CD4-positive, alpha-beta T cell (primary cell): ENCODE data around the gene PPP1CA. TPM values are rescaled to one million over a fixed set of nuclear protein-coding genes. Genes with fewer than 3 reads are reported as not detected.

Source experiments
- ATAC-seq: fragments of 200-7000 bp; cut with Tn5 transposase; one replicate; pipeline ENCODE4 v1.10.0; 2022; ENCODE audit warnings: mild to moderate bottlenecking; ENCODE audit not compliant: poor library complexity
- CTCF ChIA-PET: fragments of 350-600 bp; sonication (Branson Sonifier 250); formaldehyde crosslinking; loops from one replicate; lab custom pipeline; 2021; ENCODE audit warnings: antibody characterized with exemption, inconsistent platforms; lab: Charles Lee
- POLR2A ChIA-PET: fragments of 350-600 bp; sonication (Branson Sonifier 250); formaldehyde crosslinking; loops from one replicate; lab custom pipeline; 2021; ENCODE audit warnings: antibody characterized with exemption, inconsistent platforms; lab: Charles Lee
- DNase-seq, 14 experiments: peaks; one replicate each; pipeline ENCODE4 v3.0.0-alpha.2; 2013 to 2020; ENCODE audit warnings: mixed read lengths in 2 of 14
- H3K27ac ChIP-seq, 2 donors: one replicate each; pipeline versions ENCODE4 v1.5.1 to v1.7.0; 2013; ENCODE audit warnings: low read length in 2 of 2, low read depth in 1 of 2, mild to moderate bottlenecking in 1 of 2
- H3K27me3 ChIP-seq, 2 experiments: 1 replicate in 1 of 2; 2 replicates in 1 of 2; pipeline versions ENCODE4 v1.6.1 to v1.7.0; 2013; ENCODE audit warnings: low read length in 2 of 2, control low read depth in 1 of 2, mild to moderate bottlenecking in 1 of 2, moderate library complexity in 1 of 2; ENCODE audit not compliant: insufficient read depth in 2 of 2, control insufficient read depth in 1 of 2
- H3K36me3 ChIP-seq: one replicate; pipeline ENCODE4 v1.6.1; 2013; ENCODE audit warnings: low read length, control low read depth; ENCODE audit not compliant: insufficient read depth
- H3K4me1 ChIP-seq: one replicate; pipeline ENCODE4 v1.6.1; 2013; ENCODE audit warnings: low read length, control low read depth; ENCODE audit not compliant: insufficient read depth
- H3K4me3 ChIP-seq: one replicate; pipeline ENCODE4 v1.5.1; 2013; ENCODE audit warnings: mild to moderate bottlenecking, low read length, moderate library complexity
- H3K9me3 ChIP-seq, 2 experiments: 1 replicate in 1 of 2; 2 replicates in 1 of 2; pipeline versions ENCODE4 v1.6.1 to v1.7.0; 2013; ENCODE audit warnings: low read length in 2 of 2, mild to moderate bottlenecking in 2 of 2, control low read depth in 1 of 2, moderate library complexity in 1 of 2; ENCODE audit not compliant: control insufficient read depth in 1 of 2, insufficient read depth in 1 of 2
- H3K27ac Mint-ChIP-seq: one replicate; pipeline ENCODE4 v1.8.0; 2020; ENCODE audit warnings: mixed read lengths
- H3K27me3 Mint-ChIP-seq: one replicate; pipeline ENCODE4 v1.8.0; 2021; ENCODE audit warnings: mixed read lengths
- H3K36me3 Mint-ChIP-seq: one replicate; pipeline ENCODE4 v1.8.0; 2021; ENCODE audit warnings: low read depth, mixed read lengths
- H3K4me1 Mint-ChIP-seq: one replicate; pipeline ENCODE4 v1.8.0; 2021; ENCODE audit warnings: low read depth, mixed read lengths
- H3K4me3 Mint-ChIP-seq: one replicate; pipeline ENCODE4 v1.8.0; 2020; ENCODE audit warnings: mild to moderate bottlenecking, mixed read lengths
- H3K9me3 Mint-ChIP-seq: one replicate; pipeline ENCODE4 v1.8.0; 2020; ENCODE audit warnings: mixed read lengths
- CTCF ChIP-seq: fragments of 200-600 bp; IDR thresholded peaks from one replicate; pipeline ENCODE4 v1.8.0; 2022; ENCODE audit warnings: antibody characterized with exemption, mild to moderate bottlenecking
- intact Hi-C, 2 experiments: fragments of 100-400 bp; cut with DNase I in 1 of 2; cut with micrococcal nuclease in 1 of 2; formaldehyde crosslinking; loops; one replicate each; pipeline versions ENCODE4 v1.15.1 to v1.9.0; 2023 to 2025; cut with DNase I, micrococcal nuclease
- total RNA-seq, 174 experiments: library from RNA in 2 of 174; stranded (reverse) in 2 of 174; gene quantifications; one replicate each; pipeline ENCODE4 v1.2.3 and lab custom pipeline; 2021 to 2026

Gene PPP1CA
- total RNA-seq, 2 experiments from 2014 or later, result 42.0 to 45.5 TPM

GRCh38 chr11:67406969-67407687, 5.5 kb upstream of the PPP1CA start:
- peak overlapping the region; percentile 98 for H3K27ac Mint-ChIP-seq
- H3K36me3 ChIP-seq, result peaks cover 48% of the 10 kb centered on the region
- TF ChIP-seq CTCF, result no peak
- CTCF ChIA-PET, result interaction anchor here (0.5 to 1.9 kb wide), 15 partner anchors 9 to 99 kb away, joined by 3 to 8 read pairs (median 4); partner anchors contain the start of genes AIP, PITPNM1, POLD4 and RAD9A
- POLR2A ChIA-PET, result interaction anchor here (0.7 to 3.5 kb wide), 15 partner anchors 9 to 98 kb away, joined by 3 to 136 read pairs (median 8); partner anchors contain the start of genes AIP, CORO1B, PITPNM1 and PTPRCAP
- DNase-seq (peak in 5 of 14 experiments; percentile 41 to 73 (median 51)), ATAC-seq (no peak)
- peak overlapping the region; percentile 41 to 84 for H3K27ac ChIP-seq
- H3K9me3 Mint-ChIP-seq, result no peaks in the 10 kb centered on the region
- H3K36me3 Mint-ChIP-seq, result peaks cover 54% of the 10 kb centered on the region
- H3K4me1 Mint-ChIP-seq, result peaks cover 84% of the 10 kb centered on the region
- no peaks in the 10 kb centered on the region for H3K27me3 Mint-ChIP-seq
- no peaks in the 10 kb centered on the region for H3K9me3 ChIP-seq
- H3K27me3 ChIP-seq, result no peaks in the 10 kb centered on the region
- intact Hi-C loops, result loop anchor here in 1 of 2 experiments (2.0 kb wide), 1 partner anchor 28 kb away; no protein-coding TSS in a partner anchor
- peak overlapping the region; percentile 88 for H3K4me3 Mint-ChIP-seq
- H3K4me1 ChIP-seq, result peaks cover 92% of the 10 kb centered on the region
- H3K4me3 ChIP-seq, result peak overlapping the region; percentile 100

- Mint-ChIP-seq H3K27me3 (no peaks in the 10 kb centered on the region), H3K36me3 (peaks cover 54% of the 10 kb centered on the region), H3K27ac (peak overlapping the region; percentile 98), H3K9me3 (no peaks in the 10 kb centered on the region), H3K4me3 (peak overlapping the region; percentile 88), H3K4me1 (peaks cover 80% of the 10 kb centered on the region)
- Histone ChIP-seq H3K4me1 (peaks cover 88% of the 10 kb centered on the region), H3K4me3 (peak overlapping the region; percentile 100), H3K27ac (peak overlapping the region; percentile 41 to 84), H3K9me3 (no peaks in the 10 kb centered on the region), H3K36me3 (peaks cover 48% of the 10 kb centered on the region), H3K27me3 (no peaks in the 10 kb centered on the region)
- ChIA-PET CTCF (interaction anchor here (0.6 to 1.9 kb wide), 11 partner anchors 10 to 79 kb away, joined by 3 to 8 read pairs (median 4); partner anchors contain the start of genes AIP, POLD4 and RAD9A), POLR2A (interaction anchor here (0.7 to 3.5 kb wide), 11 partner anchors 14 to 79 kb away, joined by 3 to 136 read pairs (median 9); partner anchors contain the start of genes AIP, PTPRCAP, RAD9A and RPS6KB2)
- TF ChIP-seq CTCF, result no peak
- DNase-seq (no peak), ATAC-seq (no peak)
- intact Hi-C loops, result loop anchor here in 1 of 2 experiments (2.0 kb wide), 1 partner anchor 28 kb away; no protein-coding TSS in a partner anchor
Observed at GRCh38 chr11:67406420-67406968, 4.8 kb upstream of the PPP1CA start.

GRCh38 chr11:67405688-67406339, 4.2 kb upstream of the PPP1CA start:
- CTCF ChIA-PET, result interaction anchor here (1.0 to 5.3 kb wide), 4 partner anchors 8 to 55 kb away, joined by 3 to 46 read pairs (median 4); partner anchors contain the start of gene CARNS1
- peak overlapping the region; percentile 100 for H3K4me3 ChIP-seq

More at GRCh38 chr11:67405688-67406339, 4.2 kb upstream of the PPP1CA start:
- Mint-ChIP-seq H3K9me3 (no peaks in the 10 kb centered on the region), H3K27ac (peak overlapping the region; percentile 98), H3K36me3 (peaks cover 55% of the 10 kb centered on the region), H3K27me3 (no peaks in the 10 kb centered on the region), H3K4me3 (peak overlapping the region; percentile 100), H3K4me1 (peaks cover 73% of the 10 kb centered on the region)
- intact Hi-C loops, result loop anchor here in 1 of 2 experiments (2.0 kb wide), 2 partner anchors 15 to 29 kb away; no protein-coding TSS in a partner anchor
- Histone ChIP-seq H3K9me3 (no peaks in the 10 kb centered on the region), H3K27me3 (no peaks in the 10 kb centered on the region), H3K4me1 (peaks cover 86% of the 10 kb centered on the region), H3K36me3 (peaks cover 47% of the 10 kb centered on the region), H3K27ac (peak overlapping the region; percentile 41 to 84)
- ATAC-seq (no peak), DNase-seq (no peak)
- POLR2A ChIA-PET, result interaction anchor here (1.0 to 7.1 kb wide), 9 partner anchors 7 to 77 kb away, joined by 3 to 353 read pairs (median 61); partner anchors contain the start of genes AIP, CABP4, CARNS1 and POLD4
- TF ChIP-seq CTCF, result no peak
